Neural progenitor cell (in vitro differentiated cells): Measurements from ENCODE around the gene HTT. TPM values are rescaled to one million over a fixed set of nuclear protein-coding genes. Genes with fewer than 3 reads are reported as not detected.

ENCODE experiments used
- DNase-seq: peaks from one replicate; pipeline ENCODE4 v3.0.0-alpha.2; 2016; ENCODE audit warnings: low spot score
- H2AFZ ChIP-seq: fragments of 200-600 bp; sonication (generic); replicated peaks from 2 replicates; pipeline ENCODE4 v1.6.1; 2016; ENCODE audit warnings: antibody characterized with exemption
- H3F3A ChIP-seq: fragments of 200-600 bp; sonication (generic); 2 replicates; pipeline ENCODE4 v1.6.1; 2016; ENCODE audit warnings: antibody characterized with exemption, low read depth
- H3K27ac ChIP-seq: fragments of 200-600 bp; sonication (generic); 2 replicates; pipeline ENCODE4 v1.5.1; 2016; ENCODE audit warnings: mild to moderate bottlenecking
- H3K27me3 ChIP-seq: fragments of 200-600 bp; sonication (generic); 2 replicates; pipeline ENCODE4 v1.6.1; 2016; ENCODE audit warnings: mild to moderate bottlenecking, moderate library complexity
- H3K36me3 ChIP-seq: fragments of 200-600 bp; sonication (generic); 2 replicates; pipeline ENCODE4 v1.5.1; 2016
- H3K4me1 ChIP-seq: fragments of 200-600 bp; sonication (generic); 2 replicates; pipeline ENCODE4 v1.6.1; 2016; ENCODE audit warnings: mixed run types
- H3K4me2 ChIP-seq: fragments of 200-600 bp; sonication (generic); 2 replicates; pipeline ENCODE4 v1.6.1; 2016
- H3K4me3 ChIP-seq: fragments of 200-600 bp; sonication (generic); 2 replicates; pipeline ENCODE4 v1.5.1; 2016
- H3K79me2 ChIP-seq: fragments of 200-600 bp; sonication (generic); 2 replicates; pipeline ENCODE4 v1.6.1; 2016; ENCODE audit warnings: low read depth
- H3K9ac ChIP-seq: fragments of 200-600 bp; sonication (generic); 2 replicates; pipeline ENCODE4 v1.6.1; 2016
- H3K9me3 ChIP-seq: fragments of 200-600 bp; sonication (generic); 2 replicates; pipeline ENCODE4 v1.5.1; 2016; ENCODE audit warnings: low read depth
- H4K20me1 ChIP-seq: fragments of 200-600 bp; sonication (generic); 2 replicates; pipeline ENCODE4 v1.6.1; 2016; ENCODE audit warnings: low read depth
- H3K27ac Mint-ChIP-seq: 3 replicates; pipeline ENCODE4 v1.8.0; 2021; ENCODE audit warnings: mixed read lengths
- H3K27me3 Mint-ChIP-seq: 2 replicates; pipeline ENCODE4 v1.8.0; 2022; ENCODE audit warnings: low read depth, mild to moderate bottlenecking, inconsistent platforms, moderate library complexity, mixed read lengths; ENCODE audit not compliant: insufficient read depth
- H3K36me3 Mint-ChIP-seq: 3 replicates; pipeline ENCODE4 v1.8.0; 2021; ENCODE audit warnings: mixed read lengths
- H3K4me1 Mint-ChIP-seq: 3 replicates; pipeline ENCODE4 v1.8.0; 2021; ENCODE audit warnings: mixed read lengths
- H3K4me3 Mint-ChIP-seq: 3 replicates; pipeline ENCODE4 v1.8.0; 2021; ENCODE audit warnings: mild to moderate bottlenecking, moderate library complexity, mixed read lengths
- H3K9me3 Mint-ChIP-seq: 3 replicates; pipeline ENCODE4 v1.8.0; 2020; ENCODE audit warnings: mixed read lengths
- CTCF ChIP-seq: fragments of 200-600 bp; sonication (generic); IDR thresholded peaks from 2 replicates; pipeline ENCODE4 v1.5.1; 2017; ENCODE audit warnings: antibody characterized with exemption, mild to moderate bottlenecking
- EZH2 ChIP-seq: fragments of 200-600 bp; sonication (generic); IDR thresholded peaks from 2 replicates; pipeline ENCODE4 v1.6.1; 2017; ENCODE audit warnings: antibody characterized with exemption, mild to moderate bottlenecking, moderate library complexity
- EZH2phosphoT487 ChIP-seq: fragments of 200-600 bp; sonication (generic); IDR thresholded peaks from 2 replicates; pipeline ENCODE4 v1.6.1; 2017; ENCODE audit warnings: antibody characterized with exemption
- total RNA-seq: library from RNA; depleted of rRNA; stranded (reverse); fragments of >200 nt; gene quantifications from 2 replicates; pipeline ENCODE4 v1.2.3, GENCODE V29; 2015; ENCODE audit warnings: low replicate concordance

The HTT gene
- total RNA-seq, 1 donor from 2014 or later: 38.9 TPM

- no peak overlapping the region for H3K9ac ChIP-seq
- H3K27me3 Mint-ChIP-seq: peaks cover 5% of the 10 kb centered on the region
Measured at GRCh38 chr4:3223956-3224748, 149.7 kb downstream of the HTT start.

GRCh38 chr4:3225071-3225850, 150.8 kb downstream of the HTT start:
- H3K36me3 ChIP-seq: no peaks in the 10 kb centered on the region
- H3K27ac ChIP-seq: no peak overlapping the region
- peak overlapping the region; percentile 37 for H3K27ac Mint-ChIP-seq
- no peaks in the 10 kb centered on the region for H3F3A ChIP-seq
- no peak for DNase-seq
- H3K4me1 ChIP-seq: no peaks in the 10 kb centered on the region
- H3K27me3 ChIP-seq: no peaks in the 10 kb centered on the region
- peaks cover 8% of the 10 kb centered on the region for H3K27me3 Mint-ChIP-seq
- no peak for TF ChIP-seq EZH2phosphoT487
- TF ChIP-seq EZH2: no peak
- no peak for TF ChIP-seq CTCF
- no peaks in the 10 kb centered on the region for H3K9me3 Mint-ChIP-seq
- H3K9me3 ChIP-seq: no peaks in the 10 kb centered on the region
- no peaks in the 10 kb centered on the region for H3K79me2 ChIP-seq
- no peak overlapping the region for H3K9ac ChIP-seq
- H3K4me2 ChIP-seq: no peak overlapping the region
- no peak overlapping the region for H3K4me3 Mint-ChIP-seq
- peaks cover 30% of the 10 kb centered on the region for H3K36me3 Mint-ChIP-seq
- no peak overlapping the region for H2AFZ ChIP-seq
- H3K4me1 Mint-ChIP-seq: no peaks in the 10 kb centered on the region
- H3K4me3 ChIP-seq: no peak overlapping the region
- H4K20me1 ChIP-seq: no peaks in the 10 kb centered on the region

More at GRCh38 chr4:3223956-3224748, 149.7 kb downstream of the HTT start:
- Histone ChIP-seq H4K20me1 (peaks cover 7% of the 10 kb centered on the region), H3K4me2 (no peak overlapping the region), H2AFZ (no peak overlapping the region), H3K4me1 (peaks cover 6% of the 10 kb centered on the region), H3K9me3 (no peaks in the 10 kb centered on the region), H3K27ac (no peak overlapping the region), H3K4me3 (no peak overlapping the region), H3K79me2 (no peaks in the 10 kb centered on the region), H3K27me3 (no peaks in the 10 kb centered on the region), H3K36me3 (no peaks in the 10 kb centered on the region), H3F3A (no peaks in the 10 kb centered on the region)
- Mint-ChIP-seq H3K4me3 (no peak overlapping the region), H3K9me3 (no peaks in the 10 kb centered on the region), H3K4me1 (no peaks in the 10 kb centered on the region), H3K27ac (peak overlapping the region; percentile 37), H3K36me3 (peaks cover 22% of the 10 kb centered on the region)
- no peak for TF ChIP-seq CTCF
- no peak for DNase-seq

GRCh38 chr4:3225936-3226335, 151.5 kb downstream of the HTT start:
- H3K4me1 Mint-ChIP-seq: no peaks in the 10 kb centered on the region
- no peak overlapping the region for H3K4me3 Mint-ChIP-seq
- H3K27ac ChIP-seq: no peak overlapping the region
- no peak overlapping the region for H3K4me3 ChIP-seq
- no peaks in the 10 kb centered on the region for H3K36me3 ChIP-seq
- H3K27me3 Mint-ChIP-seq: peaks cover 8% of the 10 kb centered on the region
- no peaks in the 10 kb centered on the region for H3K9me3 Mint-ChIP-seq
- peaks cover 36% of the 10 kb centered on the region for H3K36me3 Mint-ChIP-seq
- no peaks in the 10 kb centered on the region for H3K79me2 ChIP-seq
- no peak overlapping the region for H3K4me2 ChIP-seq
- H3K9me3 ChIP-seq: no peaks in the 10 kb centered on the region
- H3K9ac ChIP-seq: no peak overlapping the region
- H3F3A ChIP-seq: no peaks in the 10 kb centered on the region
- H3K27ac Mint-ChIP-seq: no peak overlapping the region
- TF ChIP-seq CTCF (no peak), EZH2phosphoT487 (no peak), EZH2 (no peak)
- no peaks in the 10 kb centered on the region for H3K27me3 ChIP-seq
- H4K20me1 ChIP-seq: no peaks in the 10 kb centered on the region
- H3K4me1 ChIP-seq: no peaks in the 10 kb centered on the region
- DNase-seq: no peak
- H2AFZ ChIP-seq: no peak overlapping the region
